GM21423 (cell line): ENCODE results near the gene GPR61.

ENCODE experiments used
- ATAC-seq: cut with Tn5 transposase; IDR thresholded peaks from one replicate; pipeline ENCODE4 v1.9.1; 2021; ENCODE audit warnings: mild to moderate bottlenecking, moderate library complexity; ENCODE audit not compliant: unreplicated experiment

GPR61 gene

GRCh38 chr1:109535481-109535880 lies 4.2 kb upstream of the GPR61 start:
- no peak for ATAC-seq

- no peak for ATAC-seq
Measured at GRCh38 chr1:109535971-109536491, 3.6 kb upstream of the GPR61 start.

- ATAC-seq, result no peak
Measured at GRCh38 chr1:109537450-109538178, 2.1 kb upstream of the GPR61 start.

- no peak for ATAC-seq
Measured at GRCh38 chr1:109538827-109539555, 681 bp upstream of the GPR61 start.

GRCh38 chr1:109541102-109541501 lies 1.4 kb downstream of the GPR61 start:
- ATAC-seq, result no peak

- ATAC-seq, result no peak
Measured at GRCh38 chr1:109542657-109543056, 3.0 kb downstream of the GPR61 start.

- no peak for ATAC-seq
Measured at GRCh38 chr1:109543283-109543987, 3.8 kb downstream of the GPR61 start.

- ATAC-seq, result no peak
Measured at GRCh38 chr1:109543988-109544735, 4.5 kb downstream of the GPR61 start.

- peak; percentile 31 for ATAC-seq
Measured at GRCh38 chr1:109546311-109547109, 6.8 kb downstream of the GPR61 start.

- no peak for ATAC-seq
Measured at GRCh38 chr1:109547463-109548320, 8.0 kb downstream of the GPR61 start.

GRCh38 chr1:109548321-109549267 lies 8.9 kb downstream of the GPR61 start, which contains the start of gene GNAI3:
Gene GNAI3, plus strand, starts transcription at chr1:109548615. Its CDS starts 106 bp downstream, at chr1:109548721.
- peak; percentile 95 for ATAC-seq

GRCh38 chr1:109556563-109556962 lies 16.9 kb downstream of the GPR61 start:
- ATAC-seq, result no peak

GRCh38 chr1:109557520-109557919 lies 17.8 kb downstream of the GPR61 start:
- no peak for ATAC-seq

- no peak for ATAC-seq
Measured at GRCh38 chr1:109559995-109560394, 20.3 kb downstream of the GPR61 start.

GRCh38 chr1:109564194-109564878 lies 24.7 kb downstream of the GPR61 start:
- no peak for ATAC-seq

- ATAC-seq, result no peak
Measured at GRCh38 chr1:109565241-109565640, 25.6 kb downstream of the GPR61 start.

GRCh38 chr1:109566982-109567381 lies 27.3 kb downstream of the GPR61 start:
- no peak for ATAC-seq
